ENCODE results near the gene ZNF205.

Gene ZNF205

GRCh38 chr16:3106205-3106928 lies 6.0 kb upstream of the ZNF205 start:
- DNase-seq, result peak; percentile 46

DNA sequence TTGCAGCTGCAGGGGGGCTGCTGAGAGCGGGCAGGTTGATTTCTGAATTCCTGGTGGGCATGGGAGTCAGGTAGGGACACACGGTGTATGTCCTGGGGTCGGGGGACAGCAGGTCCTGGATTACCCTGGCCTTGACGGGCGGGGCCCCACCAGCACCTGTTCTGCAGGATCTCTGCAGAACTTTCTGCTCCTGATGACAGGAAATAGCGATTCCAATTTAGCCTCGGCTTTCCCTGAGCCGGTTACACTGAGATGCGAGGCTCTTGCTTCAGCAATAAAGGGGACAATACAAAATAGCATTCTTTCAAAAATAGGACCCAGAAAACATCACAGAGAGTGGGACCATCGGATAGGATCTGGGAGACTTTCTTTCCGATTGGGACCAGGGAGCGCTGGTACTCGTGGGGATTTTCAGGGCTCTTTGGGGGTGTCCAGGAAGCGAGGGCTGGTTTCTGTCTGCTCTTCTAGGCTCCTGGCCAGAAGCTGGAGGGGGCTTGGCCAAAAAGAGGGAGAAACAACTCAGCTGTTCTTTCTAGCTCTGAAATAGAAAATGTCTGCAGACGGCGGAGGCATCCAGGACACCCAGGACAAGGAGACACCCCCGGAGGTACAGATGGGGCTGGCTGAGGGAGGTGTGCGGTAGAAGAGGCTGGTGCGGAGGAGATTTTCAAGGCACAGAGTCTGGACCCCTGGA lies 642 bp downstream of the ZNF205 start:
- DNase-seq, result no peak

DNA sequence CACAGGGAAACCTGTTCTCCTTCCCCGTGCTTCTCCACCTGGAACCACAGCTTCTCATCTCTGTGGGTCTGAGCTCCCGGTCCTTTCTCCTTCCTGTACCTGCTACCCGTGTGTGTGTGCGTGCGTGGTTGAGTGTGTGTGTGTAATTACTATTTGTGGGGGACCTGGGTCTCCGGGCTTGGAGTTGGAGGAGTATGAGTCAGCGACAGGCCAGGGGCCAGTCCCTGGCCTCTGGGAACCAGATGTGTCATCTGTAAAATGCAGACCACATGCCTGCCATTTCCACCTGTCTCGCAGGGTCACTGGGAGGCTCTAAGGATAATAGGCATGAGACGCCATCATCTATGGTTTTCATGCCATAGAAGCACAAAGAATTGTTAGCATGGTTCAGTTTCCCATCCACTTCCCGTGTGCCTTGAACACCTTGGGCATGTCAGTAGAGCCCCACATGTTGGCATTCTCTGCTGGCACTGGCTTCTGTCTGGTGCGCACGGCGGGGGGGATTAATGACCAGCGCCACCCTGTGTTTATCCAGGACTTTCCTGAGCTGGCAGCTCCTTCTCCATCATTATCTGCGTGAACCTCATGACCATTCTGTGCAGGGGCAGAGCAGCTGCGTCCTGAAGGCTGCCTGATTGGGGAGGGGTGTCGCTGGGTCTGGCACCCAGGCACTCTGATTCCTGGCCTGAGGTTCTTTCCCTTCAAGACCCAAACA lies 1.5 kb downstream of the ZNF205 start:
- no peak for DNase-seq

- no peak for DNase-seq
These were observed 2.6 kb downstream of the ZNF205 start for GRCh38 chr16:3115003-3115402.

- DNase-seq, result no peak
These were observed 3.2 kb downstream of the ZNF205 start for GRCh38 chr16:3115561-3115960.

DNA sequence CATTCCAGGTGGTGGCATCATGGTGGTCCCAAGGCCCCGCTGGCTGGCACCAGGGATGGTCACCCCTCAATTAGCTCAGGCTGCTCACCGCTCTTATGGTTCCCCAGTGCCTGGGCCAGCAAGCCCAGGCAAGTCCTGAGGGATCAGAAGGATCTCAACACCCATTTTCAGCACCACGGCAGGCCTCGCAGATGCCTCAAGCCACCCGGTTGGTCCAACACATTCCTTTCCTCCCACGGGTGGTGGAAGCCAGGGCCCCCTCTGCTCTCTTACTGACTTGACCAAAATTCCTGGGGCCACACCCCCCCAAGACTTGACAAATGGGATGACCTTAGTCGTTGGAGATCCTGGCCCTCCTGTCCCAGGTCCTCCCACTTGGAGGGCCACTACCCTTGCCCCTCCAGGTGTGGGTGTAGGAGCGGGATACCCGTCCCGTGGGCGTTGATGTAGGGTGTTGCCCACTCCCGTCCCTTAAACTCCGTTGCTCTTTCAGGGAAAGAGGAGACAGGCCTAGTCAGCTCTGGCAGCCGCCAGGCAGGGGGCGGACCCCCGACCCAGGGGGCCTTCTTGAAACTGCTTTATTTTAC lies 5.9 kb downstream of the ZNF205 start:
- DNase-seq, result no peak

DNA sequence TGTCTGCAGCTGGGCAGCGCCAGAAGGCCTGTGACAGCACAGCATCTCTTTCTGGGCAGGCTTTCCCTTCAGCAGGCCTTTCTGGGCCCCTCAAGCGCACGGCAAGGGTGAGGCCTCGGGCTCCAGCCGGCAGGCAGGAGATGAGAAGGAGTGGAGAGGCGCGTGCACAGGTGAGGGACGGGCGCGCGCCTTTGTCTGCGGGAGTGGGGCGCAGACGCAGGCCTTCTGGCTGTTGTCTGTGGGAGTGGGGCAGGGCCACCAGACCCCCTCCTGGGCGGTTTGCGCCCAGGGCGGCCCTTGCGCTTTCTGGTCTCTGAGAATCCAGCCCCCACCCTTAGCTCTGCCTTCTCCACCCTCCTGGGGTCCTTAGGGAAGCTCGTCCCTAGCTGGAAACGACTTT lies 6.5 kb downstream of the ZNF205 start:
- no peak for DNase-seq

DNA sequence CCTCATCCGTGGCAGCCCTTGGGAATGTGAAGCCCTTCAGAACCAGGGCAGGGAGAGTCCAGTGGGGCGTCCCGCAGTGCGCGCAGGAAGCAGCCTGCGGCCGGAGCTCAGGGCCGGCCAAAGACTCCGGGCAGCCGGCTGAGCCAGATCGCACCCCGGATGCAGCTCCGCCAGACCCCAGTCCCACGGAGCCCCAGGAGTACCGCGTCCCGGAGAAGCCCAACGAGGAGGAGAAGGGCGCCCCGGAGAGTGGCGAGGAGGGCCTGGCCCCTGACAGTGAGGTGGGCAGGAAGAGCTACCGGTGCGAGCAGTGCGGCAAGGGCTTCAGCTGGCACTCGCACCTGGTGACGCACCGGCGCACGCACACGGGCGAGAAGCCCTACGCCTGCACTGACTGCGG lies 6.9 kb downstream of the ZNF205 start:
- no peak for DNase-seq

GRCh38 chr16:3119701-3120408 lies 7.5 kb downstream of the ZNF205 start:
- DNase-seq, result no peak

DNA sequence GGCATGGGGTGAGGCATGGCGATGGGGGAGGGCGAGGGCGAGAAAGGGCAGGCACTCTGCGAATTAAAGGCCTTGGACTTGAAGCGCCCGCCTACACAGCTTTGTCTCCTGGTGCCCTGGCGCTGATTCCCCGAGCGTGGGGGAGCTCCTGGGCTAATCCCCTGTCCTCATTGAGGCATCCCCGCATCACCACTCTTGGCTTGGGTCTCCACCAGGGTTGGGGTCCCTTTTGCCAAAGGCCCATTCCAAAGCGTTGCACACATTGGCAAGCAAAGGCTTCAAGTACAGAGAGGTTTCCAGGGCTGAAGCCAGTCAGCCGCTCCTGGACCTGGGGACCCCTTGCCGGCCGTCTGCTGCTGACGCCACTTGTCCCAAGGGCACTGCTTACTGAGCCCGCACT lies 8.0 kb downstream of the ZNF205 start:
- no peak for DNase-seq

- DNase-seq, result peak; percentile 56
These were observed 9.6 kb downstream of the ZNF205 start for GRCh38 chr16:3121851-3122467.

- no peak for DNase-seq
These were observed 10.7 kb downstream of the ZNF205 start for GRCh38 chr16:3122926-3123570.

DNA sequence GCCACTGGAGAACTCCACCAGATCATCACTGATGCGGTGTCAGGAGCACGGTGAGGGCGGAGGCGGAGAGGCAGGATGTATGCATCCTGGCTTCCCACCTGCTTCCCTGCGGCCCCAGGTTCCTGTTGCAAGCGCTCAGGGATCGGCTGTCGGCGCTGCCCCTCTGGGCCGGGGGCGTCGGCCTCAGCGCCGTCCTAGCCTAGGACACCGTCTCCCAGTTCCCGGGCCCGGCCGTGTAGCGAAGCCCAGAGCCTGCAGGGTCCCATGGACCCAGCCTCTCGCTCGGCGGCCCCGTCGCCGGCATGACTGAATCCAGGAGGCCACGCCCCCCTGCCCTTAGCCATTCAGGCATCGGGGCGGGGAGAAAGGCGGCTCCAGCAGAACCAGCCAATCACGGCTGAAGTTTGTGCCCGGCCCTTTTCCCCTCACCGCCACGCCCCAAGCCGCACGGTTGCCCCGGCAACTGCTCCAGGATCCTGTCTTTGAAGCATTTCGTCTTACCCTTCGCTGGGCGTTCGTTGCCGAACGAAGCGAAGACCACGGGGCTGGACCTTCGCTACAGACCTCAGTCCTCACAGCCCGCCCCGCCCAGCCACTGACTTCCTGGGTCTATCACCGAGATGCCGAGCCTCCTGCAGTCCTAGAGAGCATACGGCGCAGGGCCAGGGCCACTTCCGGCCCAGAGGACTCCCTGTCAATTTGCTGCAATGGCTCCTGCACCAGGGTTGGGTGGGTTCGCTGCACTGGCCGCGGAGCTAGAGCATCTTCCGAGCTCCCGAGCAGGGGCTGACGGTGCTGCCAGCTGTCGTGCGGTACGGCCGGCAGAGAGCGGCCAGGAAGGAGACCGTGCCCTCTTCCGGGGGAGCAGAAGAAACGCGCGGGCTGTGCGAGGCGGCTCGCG lies 11.8 kb downstream of the ZNF205 start:
- DNase-seq, result peak; percentile 79

- DNase-seq, result no peak
These were observed 15.4 kb downstream of the ZNF205 start for GRCh38 chr16:3127745-3128144.

- DNase-seq, result peak; percentile 74
These were observed 17.0 kb downstream of the ZNF205 start for GRCh38 chr16:3129137-3130131.

- no peak for DNase-seq
These were observed 19.5 kb downstream of the ZNF205 start for GRCh38 chr16:3131755-3132377.

GRCh38 chr16:3133844-3134243 lies 21.5 kb downstream of the ZNF205 start:
- no peak for DNase-seq

GRCh38 chr16:3134338-3135125 lies 22.1 kb downstream of the ZNF205 start, which contains the start of gene ZNF213:
Gene ZNF213 (plus strand): TSS chr16:3135029. CDS start chr16:3137281, 2,252 bp downstream.
- peak; percentile 91 for DNase-seq

Measured in NCI-H2029 treated with DMSO at 0.1 percent for 48 hours (cell line).